ENCODE measurements around the gene TOMM7.
"Not testable (repeated sequence)": the region's sequence is repeated elsewhere in the genome, so short reads cannot be mapped to it uniquely, and the experiment has no call there.

Gene TOMM7

GRCh38 chr7:22821702-22822485, 755 bp downstream of the TOMM7 start:
- no peak for DNase-seq (ENCODE audit: low spot score)

GRCh38 chr7:22819476-22819875, 3.2 kb downstream of the TOMM7 start:
- no peak for DNase-seq (ENCODE audit: low spot score)

GRCh38 chr7:22814261-22815208, 8.1 kb downstream of the TOMM7 start:
- DNase-seq (ENCODE audit: low spot score): peak; percentile 46

- no peak for DNase-seq (ENCODE audit: low spot score)
These were observed 10.3 kb downstream of the TOMM7 start for GRCh38 chr7:22812353-22812752.

GRCh38 chr7:22811746-22812280, 10.8 kb downstream of the TOMM7 start:
- no peak for DNase-seq (ENCODE audit: low spot score)

- DNase-seq (ENCODE audit: low spot score): no peak
These were observed 11.8 kb downstream of the TOMM7 start for GRCh38 chr7:22810843-22811242.

GRCh38 chr7:22809902-22810642, 12.6 kb downstream of the TOMM7 start:
- DNase-seq (ENCODE audit: low spot score): no peak

GRCh38 chr7:22808140-22808539, 14.5 kb downstream of the TOMM7 start:
- no peak for DNase-seq (ENCODE audit: low spot score)

- DNase-seq (ENCODE audit: low spot score): no peak
These were observed 15.9 kb downstream of the TOMM7 start for GRCh38 chr7:22806752-22807151.

- DNase-seq (ENCODE audit: low spot score): no peak
These were observed 17.4 kb downstream of the TOMM7 start for GRCh38 chr7:22805227-22805626.

- DNase-seq (ENCODE audit: low spot score): not testable (repeated sequence)
These were observed 19.8 kb downstream of the TOMM7 start for GRCh38 chr7:22802831-22803230.

- DNase-seq (ENCODE audit: low spot score): no peak
These were observed 20.2 kb downstream of the TOMM7 start for GRCh38 chr7:22802426-22802825.

- no peak for DNase-seq (ENCODE audit: low spot score)
These were observed 20.7 kb downstream of the TOMM7 start for GRCh38 chr7:22801912-22802311.

GRCh38 chr7:22799633-22800032, 23.0 kb downstream of the TOMM7 start:
- no peak for DNase-seq (ENCODE audit: low spot score)

GRCh38 chr7:22793593-22794462, 28.8 kb downstream of the TOMM7 start:
- no peak for DNase-seq (ENCODE audit: low spot score)

- peak; percentile 48 for DNase-seq (ENCODE audit: low spot score)
These were observed 31.2 kb downstream of the TOMM7 start for GRCh38 chr7:22791204-22792158.

- DNase-seq (ENCODE audit: low spot score): not testable (repeated sequence)
These were observed 32.0 kb downstream of the TOMM7 start for GRCh38 chr7:22790640-22791039.

GRCh38 chr7:22787951-22788350, 34.7 kb downstream of the TOMM7 start:
- no peak for DNase-seq (ENCODE audit: low spot score)

GRCh38 chr7:22786290-22786932, 36.2 kb downstream of the TOMM7 start:
- DNase-seq (ENCODE audit: low spot score): no peak
